Naive thymus-derived CD8-positive, alpha-beta T cell (primary cell): ENCODE measurements around the gene SDK2. TPM values are rescaled to one million over a fixed set of nuclear protein-coding genes. Genes with fewer than 3 reads are reported as not detected.

Experiments
- ATAC-seq, 2 donors: fragments of 150-1000 bp; cut with Tn5 transposase in 1 of 2; sonication (Bioruptor Pico), chemical (Tn5 transposase) in 1 of 2; 1 replicate in 1 of 2; 2 replicates in 1 of 2; pipeline ENCODE4 v1.10.0; 2021; ENCODE audit warnings: mild to moderate bottlenecking in 2 of 2, moderate library complexity in 2 of 2
- POLR2A ChIA-PET: fragments of 350-600 bp; sonication (Branson Sonifier 250); formaldehyde crosslinking; loops from one replicate; lab custom pipeline; 2021; ENCODE audit warnings: antibody characterized with exemption; lab: Charles Lee
- DNase-seq, 10 donors: peaks; one replicate each; pipeline versions ENCODE4 v3.0.0 to v3.0.0-alpha.2; 2020 to 2022
- H3K27ac Mint-ChIP-seq, 10 donors: one replicate each; pipeline ENCODE4 v1.8.0; 2020 to 2022; ENCODE audit warnings: mild to moderate bottlenecking in 10 of 10, mixed read lengths in 10 of 10, moderate library complexity in 4 of 10, inconsistent platforms in 1 of 10
- H3K27me3 Mint-ChIP-seq, 5 donors: one replicate each; pipeline ENCODE4 v1.8.0; 2021 to 2022; ENCODE audit warnings: mixed read lengths in 5 of 5
- H3K36me3 Mint-ChIP-seq, 3 donors: one replicate each; pipeline ENCODE4 v1.8.0; 2020 to 2022; ENCODE audit warnings: mixed read lengths in 3 of 3, mild to moderate bottlenecking in 2 of 3, inconsistent platforms in 1 of 3
- H3K4me1 Mint-ChIP-seq, 4 donors: one replicate each; pipeline ENCODE4 v1.8.0; 2021 to 2022; ENCODE audit warnings: mixed read lengths in 4 of 4
- H3K4me3 Mint-ChIP-seq, 10 donors: one replicate each; pipeline ENCODE4 v1.8.0; 2020 to 2022; ENCODE audit warnings: mild to moderate bottlenecking in 10 of 10, mixed read lengths in 10 of 10, moderate library complexity in 6 of 10, inconsistent platforms in 1 of 10
- H3K9me3 Mint-ChIP-seq, 9 donors: one replicate each; pipeline ENCODE4 v1.8.0; 2020 to 2022; ENCODE audit warnings: mixed read lengths in 9 of 9, mild to moderate bottlenecking in 3 of 9, inconsistent platforms in 1 of 9, moderate library complexity in 1 of 9
- polyA plus RNA-seq, 3 donors: library from polyadenylated mRNA; unstranded; fragments of 300-500 nt; fragmentation: Illumina TruSeq; gene quantifications; one replicate each; pipeline ENCODE4 v1.2.3, GENCODE V29; 2021
- total RNA-seq, 8 experiments: library from RNA in 2 of 8; stranded (reverse) in 2 of 8; gene quantifications; one replicate each; pipeline ENCODE4 v1.2.3 and lab custom pipeline; 2021 to 2026

SDK2 gene
- total and polyA plus RNA-seq, 5 experiments from 2014 or later, result 0.27 to 11.3 (median 4.2) TPM

DNA sequence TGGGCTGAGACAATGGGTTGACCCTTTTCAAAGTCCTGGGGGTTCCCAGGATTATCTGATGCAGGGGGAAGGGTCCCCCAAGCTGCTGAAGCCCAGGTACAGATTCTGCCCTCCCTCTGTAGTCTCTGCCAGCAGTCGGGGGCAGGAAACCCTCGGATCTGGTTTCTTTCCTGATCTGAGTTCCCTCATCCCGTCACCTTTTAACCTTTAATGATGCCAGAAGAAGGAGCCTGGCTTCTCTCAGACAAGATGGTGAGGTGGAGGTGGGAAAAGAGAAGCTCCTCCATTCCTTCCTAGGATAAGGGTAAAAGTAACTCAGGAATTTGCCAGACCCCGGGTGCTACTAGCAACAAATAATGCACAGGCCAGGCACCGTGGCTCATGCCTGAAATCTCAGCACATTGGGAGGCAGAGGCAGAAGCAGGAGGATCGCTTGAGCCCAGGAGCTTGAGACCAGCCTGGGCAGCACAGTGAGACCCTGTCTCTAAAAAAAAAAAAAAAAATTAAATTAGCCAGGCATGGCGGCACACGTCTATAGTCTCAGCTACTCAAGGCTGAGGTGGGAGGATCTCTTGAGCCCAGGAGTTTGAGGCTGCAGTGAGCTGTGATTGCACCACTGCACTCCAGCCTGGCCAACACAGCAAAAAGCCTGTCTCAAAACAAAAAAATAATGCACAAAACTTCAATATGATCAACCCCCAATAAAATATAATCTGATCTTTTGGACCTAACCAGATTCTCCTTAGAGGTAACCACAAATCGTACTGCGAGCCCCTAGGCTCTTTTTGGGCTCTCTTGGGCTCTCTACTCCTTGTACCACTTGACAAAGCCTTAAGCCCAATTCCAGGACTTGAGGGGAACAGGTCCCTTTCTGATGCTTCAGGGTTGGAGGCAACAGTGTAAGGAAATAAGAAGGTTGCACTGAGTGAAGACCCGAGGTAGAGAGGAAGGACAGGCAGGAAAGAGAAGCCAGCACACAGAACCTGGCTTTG, 338.1 kb downstream of the SDK2 start:
- Mint-ChIP-seq H3K4me3 (no peak overlapping the region), H3K27me3 (peaks cover 5 to 18% (median 7%) of the 10 kb centered on the region in 5 donors)

GRCh38 chr17:73304971-73305812, 339.1 kb downstream of the SDK2 start:
- DNase-seq (no peak), ATAC-seq (no peak)
- Mint-ChIP-seq H3K4me1 (peaks cover 6 to 10% (median 9%) of the 10 kb centered on the region in 4 donors), H3K9me3 (no peaks in the 10 kb centered on the region), H3K27ac (no peak overlapping the region), H3K4me3 (peak overlapping the region in 2 of 10 donors; percentile 42 to 57), H3K36me3 (peaks cover 0 to 5% (median 0%) of the 10 kb centered on the region in 3 donors), H3K27me3 (peaks cover 5 to 18% (median 7%) of the 10 kb centered on the region in 5 donors)
- POLR2A ChIA-PET, result no interaction called here

More for the DNA sequence above, 338.1 kb downstream of the SDK2 start:
- DNase-seq (no peak), ATAC-seq (no peak)
- Mint-ChIP-seq H3K27ac (no peak overlapping the region), H3K9me3 (no peaks in the 10 kb centered on the region), H3K36me3 (peaks cover 0 to 5% (median 0%) of the 10 kb centered on the region in 3 donors), H3K4me1 (peaks cover 9 to 15% (median 13%) of the 10 kb centered on the region in 4 donors)
- POLR2A ChIA-PET, result no interaction called here

DNA sequence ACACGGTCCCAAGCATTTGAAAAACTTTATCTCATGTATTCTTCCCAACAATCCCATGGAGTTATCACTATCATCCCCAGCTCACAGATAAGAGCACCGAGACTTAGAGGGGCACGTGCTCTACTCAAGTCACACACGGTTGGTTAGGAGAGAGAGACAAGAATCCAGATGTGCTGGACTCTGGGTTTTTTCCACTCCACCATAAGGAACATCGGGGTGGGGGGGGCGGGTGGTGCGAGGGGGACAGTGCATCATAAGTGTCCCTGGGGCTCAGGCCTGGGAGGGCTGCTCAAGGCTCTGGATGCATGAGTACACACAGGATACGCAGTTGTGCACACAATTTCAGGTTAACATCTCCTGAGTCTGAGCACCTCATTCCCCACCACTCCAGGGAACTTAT, 339.8 kb downstream of the SDK2 start:
- Mint-ChIP-seq H3K27ac (no peak overlapping the region), H3K4me3 (no peak overlapping the region), H3K9me3 (no peaks in the 10 kb centered on the region), H3K4me1 (peaks cover 2% of the 10 kb centered on the region in 4 donors), H3K27me3 (peaks cover 5 to 18% (median 8%) of the 10 kb centered on the region in 5 donors), H3K36me3 (peaks cover 0 to 5% (median 0%) of the 10 kb centered on the region in 3 donors)
- POLR2A ChIA-PET, result no interaction called here
- no peak for ATAC-seq
- no peak for DNase-seq

DNA sequence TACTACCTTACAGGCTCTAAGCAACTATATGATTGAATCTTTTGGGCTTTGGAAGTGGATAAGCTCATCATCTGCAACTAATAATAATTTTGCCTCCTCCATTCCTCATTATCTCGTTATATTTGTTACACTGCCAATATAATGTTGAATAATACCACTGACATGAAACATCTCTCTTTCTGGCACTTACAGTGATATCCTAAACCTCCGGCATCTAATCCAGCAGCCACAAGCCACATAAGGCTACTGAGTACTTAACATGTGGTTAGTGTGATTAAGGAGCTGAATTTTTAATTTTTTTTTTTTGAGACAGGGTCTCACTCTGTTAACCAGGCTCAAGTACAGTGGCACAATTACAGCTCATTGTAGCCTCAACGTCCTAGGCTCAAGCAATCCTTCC, 342.1 kb downstream of the SDK2 start:
- H3K4me3 Mint-ChIP-seq, result no peak overlapping the region
- POLR2A ChIA-PET, result interaction anchor here (0.6 kb wide), 1 partner anchor 91 kb away, joined by 3 read pairs; no protein-coding TSS in a partner anchor
- H3K27ac Mint-ChIP-seq, result no peak overlapping the region
- peaks cover 0 to 5% (median 0%) of the 10 kb centered on the region in 3 donors for H3K36me3 Mint-ChIP-seq
- DNase-seq (no peak), ATAC-seq (no peak)
- H3K27me3 Mint-ChIP-seq, result peaks cover 5 to 20% (median 10%) of the 10 kb centered on the region in 5 donors
- H3K4me1 Mint-ChIP-seq, result no peaks in the 10 kb centered on the region
- H3K9me3 Mint-ChIP-seq, result no peaks in the 10 kb centered on the region

DNA sequence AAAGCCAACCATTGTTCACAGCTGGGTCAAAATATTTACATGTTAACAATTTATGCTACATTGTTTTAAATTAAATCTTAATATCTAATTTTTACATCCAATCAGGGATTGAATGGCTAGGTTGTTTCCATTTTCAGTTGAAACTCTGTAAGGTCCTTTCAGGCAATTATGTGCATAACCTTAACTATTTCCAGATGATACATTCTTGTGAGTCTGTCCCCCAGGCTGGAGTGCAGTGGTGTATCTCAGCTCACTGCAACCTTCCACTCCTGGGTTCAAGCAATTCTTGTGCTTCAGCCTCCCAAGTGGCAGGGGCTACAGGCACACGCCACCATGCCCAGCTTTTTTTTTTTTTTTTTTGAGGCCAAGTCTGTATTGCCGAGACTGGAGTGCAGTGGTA, 342.9 kb downstream of the SDK2 start:
- peaks cover 0 to 5% (median 0%) of the 10 kb centered on the region in 3 donors for H3K36me3 Mint-ChIP-seq
- no peaks in the 10 kb centered on the region for H3K9me3 Mint-ChIP-seq
- POLR2A ChIA-PET, result no interaction called here
- H3K27me3 Mint-ChIP-seq, result peaks cover 5 to 19% (median 10%) of the 10 kb centered on the region in 5 donors
- no peaks in the 10 kb centered on the region for H3K4me1 Mint-ChIP-seq
- no peak for ATAC-seq
- H3K27ac Mint-ChIP-seq, result no peak overlapping the region
- no peak overlapping the region for H3K4me3 Mint-ChIP-seq
- DNase-seq, result no peak

GRCh38 chr17:73300392-73300791, 343.9 kb downstream of the SDK2 start:
- H3K9me3 Mint-ChIP-seq, result no peaks in the 10 kb centered on the region
- peaks cover 5 to 18% (median 10%) of the 10 kb centered on the region in 5 donors for H3K27me3 Mint-ChIP-seq
- no peaks in the 10 kb centered on the region for H3K4me1 Mint-ChIP-seq
- no peak overlapping the region for H3K4me3 Mint-ChIP-seq
- DNase-seq (no peak), ATAC-seq (no peak)
- H3K27ac Mint-ChIP-seq, result no peak overlapping the region
- POLR2A ChIA-PET, result no interaction called here
- H3K36me3 Mint-ChIP-seq, result peaks cover 0 to 5% (median 0%) of the 10 kb centered on the region in 3 donors

DNA sequence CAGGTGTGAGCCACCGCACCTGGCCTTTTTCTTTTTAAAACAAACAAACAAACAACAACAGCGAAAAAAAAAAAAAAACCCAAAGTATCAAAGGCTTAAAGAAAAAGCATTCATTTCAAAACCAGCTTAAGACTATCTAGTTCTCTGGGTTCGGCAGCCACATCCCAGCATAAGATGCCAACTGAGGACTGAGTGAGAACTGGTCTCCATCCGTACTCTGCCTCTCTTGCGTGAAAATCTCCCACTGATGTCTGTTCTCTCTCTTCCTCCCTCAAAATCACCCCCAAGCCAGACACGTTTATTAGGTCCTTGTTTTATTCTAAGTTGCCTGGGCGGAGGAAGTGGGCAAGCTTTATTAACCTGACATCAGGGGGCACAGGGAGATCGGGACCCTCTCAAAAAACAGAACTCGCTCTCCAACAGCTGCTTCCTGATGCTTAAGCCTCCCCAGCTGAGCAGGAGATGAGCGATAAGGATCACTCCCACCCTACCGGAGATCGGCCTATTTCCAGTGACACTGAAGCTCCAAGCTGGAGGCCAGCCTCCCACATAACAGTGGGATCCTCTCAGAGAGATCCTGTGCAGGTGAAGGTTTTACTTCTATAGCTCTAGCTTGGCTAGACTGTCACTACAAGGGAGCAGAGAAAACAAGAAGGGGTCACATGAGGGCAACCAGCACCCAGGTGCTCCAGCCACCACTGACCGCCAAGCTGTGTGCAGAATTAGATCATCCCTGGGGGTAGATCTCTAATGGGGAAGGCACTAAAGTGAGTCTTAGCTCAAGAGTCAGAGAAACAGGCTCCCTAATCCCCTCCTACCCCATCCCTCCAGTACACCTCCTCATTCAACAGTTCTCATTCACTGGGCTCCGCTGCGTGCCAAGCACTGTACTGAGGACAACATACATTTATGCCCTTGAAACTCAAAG, 346.0 kb downstream of the SDK2 start:
- H3K36me3 Mint-ChIP-seq, result no peaks in the 10 kb centered on the region
- H3K4me3 Mint-ChIP-seq, result no peak overlapping the region
- no peaks in the 10 kb centered on the region for H3K9me3 Mint-ChIP-seq
- peak overlapping the region in 1 of 10 donors; percentile 32 for H3K27ac Mint-ChIP-seq
- POLR2A ChIA-PET, result interaction anchor here (0.6 kb wide), 1 partner anchor 55 kb away, joined by 4 read pairs; no protein-coding TSS in a partner anchor
- DNase-seq (no peak), ATAC-seq (no peak)
- H3K27me3 Mint-ChIP-seq, result peaks cover 0 to 3% (median 0%) of the 10 kb centered on the region in 5 donors
- no peaks in the 10 kb centered on the region for H3K4me1 Mint-ChIP-seq

- POLR2A ChIA-PET, result no interaction called here
- Mint-ChIP-seq H3K27ac (no peak overlapping the region), H3K4me3 (no peak overlapping the region), H3K27me3 (peaks cover 0 to 16% (median 4%) of the 10 kb centered on the region in 5 donors), H3K9me3 (no peaks in the 10 kb centered on the region), H3K36me3 (no peaks in the 10 kb centered on the region), H3K4me1 (peaks cover 9 to 20% (median 12%) of the 10 kb centered on the region in 4 donors)
- ATAC-seq, result no peak
- DNase-seq, result no peak
Observed at GRCh38 chr17:73293480-73293911, 350.7 kb downstream of the SDK2 start.

DNA sequence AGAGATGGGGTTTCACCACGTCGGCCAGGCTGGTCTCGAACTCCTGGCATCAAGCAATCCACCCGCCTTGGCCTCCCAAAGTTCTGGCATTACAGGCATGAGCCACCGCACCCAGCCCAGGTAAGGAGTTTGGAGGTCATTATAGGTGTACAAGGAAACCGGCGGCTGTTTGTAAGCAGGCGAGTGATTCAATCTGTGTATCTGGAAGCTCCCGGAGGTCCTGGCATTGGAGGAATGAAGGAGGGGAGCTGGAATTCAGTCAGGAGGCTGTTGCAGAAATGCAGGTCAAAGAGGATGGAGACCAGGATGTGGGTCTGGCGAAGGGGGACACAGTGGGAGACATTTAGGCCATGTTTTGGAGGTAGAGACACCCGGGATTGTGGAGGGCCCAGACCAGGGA, 351.2 kb downstream of the SDK2 start:
- ATAC-seq (no peak), DNase-seq (no peak)
- Mint-ChIP-seq H3K9me3 (no peaks in the 10 kb centered on the region), H3K27ac (peak overlapping the region in 1 of 10 donors; percentile 37), H3K36me3 (no peaks in the 10 kb centered on the region), H3K4me1 (peaks cover 9 to 20% (median 12%) of the 10 kb centered on the region in 4 donors), H3K27me3 (peaks cover 0 to 16% (median 4%) of the 10 kb centered on the region in 5 donors), H3K4me3 (no peak overlapping the region)
- POLR2A ChIA-PET, result no interaction called here

DNA sequence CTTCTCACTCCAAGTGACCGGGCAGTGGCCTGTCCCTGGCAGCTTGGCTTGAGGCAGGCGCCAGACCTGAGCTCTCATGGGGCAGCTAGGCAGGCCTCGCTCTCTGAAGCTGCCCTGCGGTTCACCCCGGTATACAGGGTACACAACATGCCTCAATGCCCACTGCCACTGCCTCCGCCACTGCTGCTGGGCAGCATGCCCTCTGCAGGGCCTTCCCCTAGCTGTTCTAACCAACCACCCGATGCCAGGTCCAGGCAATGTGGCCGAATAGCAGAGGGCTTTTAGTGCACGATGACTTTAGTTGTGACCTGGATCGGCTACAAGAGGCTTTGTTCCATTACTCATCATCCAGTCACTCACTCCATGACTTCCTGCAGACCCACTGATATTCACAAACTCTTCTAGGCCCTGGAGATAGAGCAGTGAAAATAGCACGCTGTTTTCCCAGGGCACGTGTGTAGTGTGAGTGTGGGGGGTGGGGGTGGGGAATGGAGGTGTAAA, 352.2 kb downstream of the SDK2 start:
- no peaks in the 10 kb centered on the region for H3K9me3 Mint-ChIP-seq
- peaks cover 0 to 16% (median 5%) of the 10 kb centered on the region in 5 donors for H3K27me3 Mint-ChIP-seq
- POLR2A ChIA-PET, result no interaction called here
- peaks cover 9 to 20% (median 12%) of the 10 kb centered on the region in 4 donors for H3K4me1 Mint-ChIP-seq
- no peak for ATAC-seq
- H3K36me3 Mint-ChIP-seq, result no peaks in the 10 kb centered on the region
- DNase-seq, result no peak
- no peak overlapping the region for H3K27ac Mint-ChIP-seq
- H3K4me3 Mint-ChIP-seq, result no peak overlapping the region

DNA sequence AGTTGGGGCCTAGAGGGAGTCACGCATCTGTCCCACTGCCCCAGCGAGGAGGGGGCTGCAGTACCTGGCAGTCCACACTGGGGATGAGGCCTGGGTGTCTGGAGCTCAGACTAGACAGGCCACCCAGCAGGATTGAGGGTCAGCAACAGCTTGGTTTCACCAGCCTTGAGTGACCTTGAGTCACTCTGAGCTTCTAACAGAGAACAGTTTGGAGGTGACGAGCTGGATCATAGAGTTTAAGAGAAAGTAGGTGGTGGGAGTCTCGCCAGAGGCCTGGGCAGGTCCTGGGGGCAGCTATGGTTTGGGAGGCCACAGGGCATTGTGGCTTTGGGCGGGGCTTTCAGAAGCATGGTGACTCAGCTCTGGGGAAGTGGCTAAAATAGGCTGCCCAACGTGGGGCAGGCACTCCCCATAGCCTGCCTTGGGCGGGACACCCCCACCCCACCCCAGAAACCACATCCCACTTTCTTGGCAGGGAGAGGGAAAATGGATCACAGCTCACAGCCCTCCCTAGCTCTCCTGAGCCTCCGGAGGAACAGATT, 352.9 kb downstream of the SDK2 start:
- no peaks in the 10 kb centered on the region for H3K36me3 Mint-ChIP-seq
- no peak overlapping the region for H3K27ac Mint-ChIP-seq
- DNase-seq, result no peak

More for the DNA sequence above, 352.9 kb downstream of the SDK2 start:
- Mint-ChIP-seq H3K4me3 (no peak overlapping the region), H3K9me3 (no peaks in the 10 kb centered on the region), H3K4me1 (peaks cover 9 to 20% (median 12%) of the 10 kb centered on the region in 4 donors), H3K27me3 (peaks cover 0 to 24% (median 5%) of the 10 kb centered on the region in 5 donors)
- POLR2A ChIA-PET, result no interaction called here
- ATAC-seq, result no peak
